ENCODE data around the gene RALGPS1.

RALGPS1 gene

DNA sequence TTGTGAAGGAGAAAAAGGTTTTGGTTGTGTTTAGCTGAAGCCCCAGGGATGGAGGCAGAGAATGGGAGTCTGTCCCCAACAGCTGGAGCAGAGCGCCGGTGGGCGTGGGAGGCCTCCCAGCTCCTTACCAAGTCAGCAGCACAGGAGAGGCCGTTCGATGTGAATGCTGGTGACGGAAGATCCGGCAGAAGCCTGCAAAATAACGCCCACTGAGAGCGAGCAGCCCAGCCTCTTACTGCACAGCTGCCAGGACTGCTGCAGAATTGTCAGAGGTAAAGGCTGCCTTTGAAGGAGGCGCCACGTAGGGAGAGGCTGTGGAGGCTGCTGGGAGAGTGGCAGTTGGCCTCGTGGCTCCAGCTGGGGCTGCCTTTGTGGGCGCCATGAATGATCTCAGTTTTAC lies 181.6 kb downstream of the RALGPS1 start:
- no peak overlapping the region for H2AFZ ChIP-seq (ENCODE audit: low read length)
- no peaks in the 10 kb centered on the region for H3K36me3 ChIP-seq (replicated peaks; ENCODE audit: insufficient read depth, low read length)
- no peak for DNase-seq
- no peaks in the 10 kb centered on the region for H3F3A ChIP-seq (ENCODE audit: insufficient read depth, low read length)
- no peak overlapping the region for H3K27ac ChIP-seq (ENCODE audit: low read length)
- H3K4me3 ChIP-seq (ENCODE audit: low read length) = no peak overlapping the region
- no peaks in the 10 kb centered on the region for H4K20me1 ChIP-seq (ENCODE audit: insufficient read depth, low read length)
- no peaks in the 10 kb centered on the region for H3K79me2 ChIP-seq (ENCODE audit: low read length)
- TF ChIP-seq EZH2 (optimal IDR thresholded peaks at IDR 0.05; ENCODE audit: low read depth, low read length) (no peak), EZH2phosphoT487 (IDR thresholded peaks at IDR 0.05; ENCODE audit: low read length) (no peak)
- TF ChIP-seq, protein P1, sequence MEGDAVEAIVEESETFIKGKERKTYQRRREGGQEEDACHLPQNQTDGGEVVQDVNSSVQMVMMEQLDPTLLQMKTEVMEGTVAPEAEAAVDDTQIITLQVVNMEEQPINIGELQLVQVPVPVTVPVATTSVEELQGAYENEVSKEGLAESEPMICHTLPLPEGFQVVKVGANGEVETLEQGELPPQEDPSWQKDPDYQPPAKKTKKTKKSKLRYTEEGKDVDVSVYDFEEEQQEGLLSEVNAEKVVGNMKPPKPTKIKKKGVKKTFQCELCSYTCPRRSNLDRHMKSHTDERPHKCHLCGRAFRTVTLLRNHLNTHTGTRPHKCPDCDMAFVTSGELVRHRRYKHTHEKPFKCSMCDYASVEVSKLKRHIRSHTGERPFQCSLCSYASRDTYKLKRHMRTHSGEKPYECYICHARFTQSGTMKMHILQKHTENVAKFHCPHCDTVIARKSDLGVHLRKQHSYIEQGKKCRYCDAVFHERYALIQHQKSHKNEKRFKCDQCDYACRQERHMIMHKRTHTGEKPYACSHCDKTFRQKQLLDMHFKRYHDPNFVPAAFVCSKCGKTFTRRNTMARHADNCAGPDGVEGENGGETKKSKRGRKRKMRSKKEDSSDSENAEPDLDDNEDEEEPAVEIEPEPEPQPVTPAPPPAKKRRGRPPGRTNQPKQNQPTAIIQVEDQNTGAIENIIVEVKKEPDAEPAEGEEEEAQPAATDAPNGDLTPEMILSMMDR (IDR thresholded peaks at IDR 0.05; ENCODE audit: low read length) = no peak
- H3K9me2 ChIP-seq (replicated peaks; ENCODE audit: insufficient read depth, low read length) = no peaks in the 10 kb centered on the region
- no peak overlapping the region for H3K9ac ChIP-seq (ENCODE audit: low read length)
- H3K9me3 ChIP-seq (replicated peaks; ENCODE audit: insufficient read depth, low read length) = no peaks in the 10 kb centered on the region
- H3K4me1 ChIP-seq (ENCODE audit: low read length) = no peaks in the 10 kb centered on the region
- H3K4me2 ChIP-seq (ENCODE audit: low read depth, low read length) = no peak overlapping the region
- H3K27me3 ChIP-seq (replicated peaks; ENCODE audit: insufficient read depth, low read length) = no peaks in the 10 kb centered on the region

DNA sequence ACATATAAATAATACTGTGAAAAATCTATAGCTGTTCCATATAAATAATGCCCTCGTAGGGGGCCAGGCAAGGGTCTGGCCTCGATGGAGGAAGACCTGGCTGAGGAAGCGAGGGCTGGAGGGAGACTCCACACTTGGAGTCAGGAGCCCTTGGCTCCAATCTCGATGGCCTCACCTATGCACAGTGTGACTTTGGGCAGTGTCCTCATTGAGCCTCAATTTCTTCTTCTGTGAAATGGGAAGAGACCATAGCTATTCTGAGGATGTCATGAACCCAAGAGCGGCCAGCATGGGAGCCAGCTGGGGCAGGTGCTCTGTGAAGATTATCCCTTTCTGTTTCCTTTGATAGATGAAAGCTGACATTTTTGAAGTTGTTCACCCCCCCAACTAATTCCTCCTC lies 183.1 kb downstream of the RALGPS1 start:
- Histone ChIP-seq H3K4me3 (ENCODE audit: low read length) (no peak overlapping the region), H3K9me2 (replicated peaks; ENCODE audit: insufficient read depth, low read length) (no peaks in the 10 kb centered on the region), H3K4me1 (ENCODE audit: low read length) (no peaks in the 10 kb centered on the region), H3K36me3 (replicated peaks; ENCODE audit: insufficient read depth, low read length) (no peaks in the 10 kb centered on the region), H3K9ac (ENCODE audit: low read length) (no peak overlapping the region), H3K27me3 (replicated peaks; ENCODE audit: insufficient read depth, low read length) (no peaks in the 10 kb centered on the region), H3K4me2 (ENCODE audit: low read depth, low read length) (no peak overlapping the region), H3K79me2 (ENCODE audit: low read length) (no peaks in the 10 kb centered on the region), H3K27ac (ENCODE audit: low read length) (no peak overlapping the region), H3F3A (ENCODE audit: insufficient read depth, low read length) (no peaks in the 10 kb centered on the region), H4K20me1 (ENCODE audit: insufficient read depth, low read length) (no peaks in the 10 kb centered on the region), H2AFZ (ENCODE audit: low read length) (no peak overlapping the region), H3K9me3 (replicated peaks; ENCODE audit: insufficient read depth, low read length) (no peaks in the 10 kb centered on the region)
- TF ChIP-seq EZH2 (optimal IDR thresholded peaks at IDR 0.05; ENCODE audit: low read depth, low read length) (no peak), EZH2phosphoT487 (IDR thresholded peaks at IDR 0.05; ENCODE audit: low read length) (no peak)
- TF ChIP-seq, protein P1 (IDR thresholded peaks at IDR 0.05; ENCODE audit: low read length) = no peak
- no peak for DNase-seq

DNA sequence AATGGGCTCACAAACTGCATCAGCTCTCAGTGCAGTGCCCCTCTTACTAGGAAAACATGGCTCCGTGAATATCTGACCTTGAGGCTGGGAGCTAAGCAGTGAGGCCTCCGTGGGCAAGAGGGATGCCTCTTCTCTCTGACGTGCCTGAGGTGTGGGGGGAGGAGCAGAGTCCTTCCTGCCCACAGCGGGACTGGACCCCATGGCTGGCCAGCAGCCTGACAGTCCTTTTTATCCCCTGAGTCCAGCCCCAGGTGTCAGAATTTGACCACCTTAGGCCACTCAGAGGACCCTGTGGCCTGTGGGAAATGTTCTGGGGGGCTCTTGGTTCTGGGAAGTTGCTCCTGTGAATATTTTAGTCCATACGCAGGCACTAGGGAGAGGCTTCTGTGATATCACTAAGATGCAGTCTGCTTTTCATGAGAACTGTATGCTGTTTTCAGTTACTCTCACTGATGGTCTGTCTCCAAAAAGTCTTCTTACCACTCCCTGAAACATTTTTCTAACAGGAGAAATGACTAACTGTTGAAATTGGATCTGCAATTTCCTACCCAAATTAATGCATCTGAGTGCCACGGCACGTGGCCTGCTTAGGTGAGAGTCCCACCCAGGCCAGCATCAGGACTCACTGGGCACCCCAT lies 184.5 kb downstream of the RALGPS1 start:
- Histone ChIP-seq H3F3A (ENCODE audit: insufficient read depth, low read length) (no peaks in the 10 kb centered on the region), H3K4me3 (ENCODE audit: low read length) (no peak overlapping the region), H3K36me3 (replicated peaks; ENCODE audit: insufficient read depth, low read length) (no peaks in the 10 kb centered on the region), H3K9ac (ENCODE audit: low read length) (no peak overlapping the region), H3K4me2 (ENCODE audit: low read depth, low read length) (no peak overlapping the region), H3K4me1 (ENCODE audit: low read length) (no peaks in the 10 kb centered on the region), H4K20me1 (ENCODE audit: insufficient read depth, low read length) (no peaks in the 10 kb centered on the region), H3K9me2 (replicated peaks; ENCODE audit: insufficient read depth, low read length) (no peaks in the 10 kb centered on the region), H3K9me3 (replicated peaks; ENCODE audit: insufficient read depth, low read length) (no peaks in the 10 kb centered on the region), H3K27ac (ENCODE audit: low read length) (no peak overlapping the region), H2AFZ (ENCODE audit: low read length) (no peak overlapping the region), H3K79me2 (ENCODE audit: low read length) (no peaks in the 10 kb centered on the region), H3K27me3 (replicated peaks; ENCODE audit: insufficient read depth, low read length) (no peaks in the 10 kb centered on the region)
- DNase-seq = no peak
- TF ChIP-seq EZH2 (optimal IDR thresholded peaks at IDR 0.05; ENCODE audit: low read depth, low read length) = no peak

DNA sequence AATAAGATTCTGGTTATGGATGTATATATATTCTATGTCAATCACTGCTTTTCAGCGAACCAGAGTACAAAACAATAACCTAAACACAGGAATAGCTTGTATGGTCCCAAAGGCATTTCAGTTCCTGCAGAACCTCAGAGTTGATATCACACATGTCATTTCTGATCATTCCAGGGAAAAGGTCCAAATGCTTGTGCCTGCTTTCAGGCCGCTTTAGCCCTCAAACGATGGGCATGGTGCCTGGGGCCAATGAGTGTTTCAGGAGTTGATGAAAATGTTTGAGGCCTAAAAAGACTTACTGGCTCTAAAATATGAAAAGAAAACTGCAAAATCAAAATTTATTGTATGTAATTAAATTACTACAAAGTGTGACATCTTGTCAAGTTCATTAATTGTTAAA lies 185.1 kb downstream of the RALGPS1 start:
- no peaks in the 10 kb centered on the region for H3K9me3 ChIP-seq (replicated peaks; ENCODE audit: insufficient read depth, low read length)
- H3K27me3 ChIP-seq (replicated peaks; ENCODE audit: insufficient read depth, low read length) = no peaks in the 10 kb centered on the region
- no peak overlapping the region for H2AFZ ChIP-seq (ENCODE audit: low read length)
- H3K4me2 ChIP-seq (ENCODE audit: low read depth, low read length) = no peak overlapping the region
- TF ChIP-seq, protein P1 (IDR thresholded peaks at IDR 0.05; ENCODE audit: low read length) = no peak
- H3K9ac ChIP-seq (ENCODE audit: low read length) = no peak overlapping the region
- H3K27ac ChIP-seq (ENCODE audit: low read length) = no peak overlapping the region
- no peak overlapping the region for H3K4me3 ChIP-seq (ENCODE audit: low read length)
- no peaks in the 10 kb centered on the region for H3K36me3 ChIP-seq (replicated peaks; ENCODE audit: insufficient read depth, low read length)
- no peaks in the 10 kb centered on the region for H3K79me2 ChIP-seq (ENCODE audit: low read length)
- H3K4me1 ChIP-seq (ENCODE audit: low read length) = no peaks in the 10 kb centered on the region
- DNase-seq = no peak
- no peaks in the 10 kb centered on the region for H3K9me2 ChIP-seq (replicated peaks; ENCODE audit: insufficient read depth, low read length)
- H3F3A ChIP-seq (ENCODE audit: insufficient read depth, low read length) = no peaks in the 10 kb centered on the region
- H4K20me1 ChIP-seq (ENCODE audit: insufficient read depth, low read length) = no peaks in the 10 kb centered on the region
